Stimulated activated CD8-positive, alpha-beta memory T cell treated with anti-CD3 and anti-CD28 coated beads, Interleukin-7, amount 100 ng/mL, for 4 hours (primary cell): Measurements from ENCODE around the gene TFPT.

Experiments used
- DNase-seq, 2 donors: peaks; one replicate each; pipeline ENCODE4 v3.0.0-alpha.2; 2020; ENCODE audit warnings: low read depth in 2 of 2

The TFPT gene

DNA sequence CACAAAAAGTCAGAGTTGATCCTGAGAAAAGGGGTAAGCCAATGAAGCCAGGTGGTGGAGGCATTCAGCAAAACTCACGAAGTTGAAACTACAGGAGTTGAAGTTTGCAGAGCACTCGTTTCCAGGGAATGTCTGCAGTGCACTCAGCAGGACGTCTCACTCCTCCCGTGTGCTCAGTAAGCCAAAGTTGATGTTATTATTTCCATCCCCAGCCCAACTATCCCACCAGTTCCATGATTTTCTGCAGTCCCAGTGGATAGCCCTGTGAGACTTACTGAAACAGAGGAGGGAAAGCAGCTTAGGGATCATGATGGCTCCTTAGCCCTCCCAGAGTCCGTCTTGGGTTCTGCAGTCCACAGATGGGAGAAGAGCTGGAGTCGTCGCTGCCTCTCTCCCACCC is 34.4 kb downstream of the TFPT start, which contains the start of gene TARM1:
Gene TARM1, minus strand, starts transcription at position 334 of the 400 bp plus-strand sequence. Its CDS starts 25 bp downstream, at position 309.
- no peak for DNase-seq

DNA sequence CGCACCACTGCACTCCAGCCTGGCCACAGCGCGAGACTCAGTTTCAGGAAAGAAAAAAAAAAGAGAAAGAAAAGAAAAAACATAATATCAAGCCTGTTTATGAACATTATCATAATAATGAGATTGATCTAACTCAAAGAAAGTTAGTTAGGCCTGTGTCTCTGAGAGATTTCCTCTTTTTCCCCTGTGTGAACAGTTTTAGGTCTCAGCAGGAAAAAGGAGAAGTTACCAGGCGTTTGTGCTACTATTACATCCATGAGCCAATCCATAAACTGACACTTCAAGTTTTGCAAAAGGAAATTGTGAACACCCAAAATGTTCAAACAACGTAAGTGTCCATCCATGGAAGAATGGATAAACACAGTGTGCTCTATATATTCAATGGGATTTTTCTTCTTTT is 38.1 kb downstream of the TFPT start:
- no peak for DNase-seq

- DNase-seq, result no peak
These were observed 40.6 kb downstream of the TFPT start for GRCh38 chr19:54074851-54075250.

DNA sequence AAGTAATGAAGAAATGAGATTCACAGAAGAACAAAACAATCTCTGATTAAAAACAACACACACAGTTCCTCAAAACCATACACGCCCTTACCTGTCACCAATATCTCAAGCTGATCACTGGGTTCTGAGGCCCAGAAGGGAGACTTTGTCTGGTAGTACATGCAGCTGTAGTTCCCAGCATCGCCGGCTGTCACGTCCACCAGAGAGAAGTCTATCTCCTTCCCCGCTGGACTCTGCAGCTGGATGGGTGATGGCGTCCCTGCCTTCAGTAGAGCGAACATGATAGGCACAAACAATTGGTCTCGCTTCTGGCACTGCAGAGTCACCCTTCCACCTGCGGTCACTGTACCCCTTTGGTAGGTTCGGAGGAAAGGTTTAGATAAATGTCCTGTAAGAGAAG is 41.6 kb downstream of the TFPT start:
- no peak for DNase-seq

DNA sequence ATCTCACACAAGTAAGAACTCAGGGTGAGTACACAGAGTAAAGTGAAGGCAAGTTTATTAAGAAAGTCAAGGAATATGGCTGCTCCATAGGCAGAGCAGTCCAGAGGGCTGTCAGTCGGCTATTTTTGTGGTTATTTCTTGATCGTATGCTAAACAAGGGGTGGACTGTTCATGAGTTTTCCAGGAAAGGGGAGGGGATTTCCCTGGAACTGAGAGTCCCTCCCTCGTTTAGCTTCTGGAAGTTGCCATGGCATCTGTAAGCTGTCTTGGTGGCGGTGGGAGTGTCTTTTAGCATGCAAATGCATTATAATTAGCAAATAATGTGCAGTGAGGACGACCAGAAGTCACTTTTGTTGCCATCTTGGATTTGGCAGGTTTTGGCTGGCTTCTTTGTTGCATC is 46.0 kb downstream of the TFPT start:
- DNase-seq, result no peak

GRCh38 chr19:54063350-54064116 is 51.9 kb downstream of the TFPT start, which contains the start of gene VSTM1:
Gene VSTM1, minus strand, starts transcription at chr19:54063897. Its CDS starts 120 bp downstream, at chr19:54063777.
- DNase-seq, result no peak

DNA sequence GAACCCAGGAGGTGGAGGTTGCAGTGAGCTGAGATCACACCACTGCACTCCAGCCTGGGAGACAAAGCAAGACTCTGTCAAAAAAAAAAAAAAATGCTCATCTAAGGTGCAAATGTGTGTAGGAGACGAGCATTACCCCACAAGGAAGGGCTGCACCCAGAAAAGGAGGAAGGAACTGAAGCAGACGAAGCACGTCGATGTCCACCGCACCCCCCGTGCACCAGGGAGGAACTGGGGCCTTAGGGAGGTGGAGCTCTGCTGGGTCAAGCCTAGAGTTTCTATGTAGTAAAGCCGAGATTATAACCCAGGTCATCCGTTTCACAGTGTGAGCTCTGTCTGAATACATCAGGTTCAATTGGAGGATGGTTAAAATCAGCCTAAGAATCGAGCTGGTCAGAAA is 52.8 kb downstream of the TFPT start:
- no peak for DNase-seq
